Activated naive CD8-positive, alpha-beta T cell treated with anti-CD3 and anti-CD28 coated beads, Interleukin-2, amount 10 ng/mL, durations not matched to agents 7 days and 5 days (primary cell): Measurements from ENCODE around the gene P2RY4. TPM values are rescaled to one million over a fixed set of nuclear protein-coding genes. Genes with fewer than 3 reads are reported as not detected.
"Not testable (repeated sequence)": the region's sequence is repeated elsewhere in the genome, so short reads cannot be mapped to it uniquely, and the experiment has no call there.

Experiments used
- ATAC-seq: fragments of 150-1000 bp; cut with Tn5 transposase; one replicate; pipeline ENCODE4 v1.10.0; 2021; ENCODE audit warnings: low read depth, moderate library complexity
- POLR2A ChIA-PET: fragments of 350-600 bp; sonication (Branson Sonifier 250); formaldehyde crosslinking; loops from one replicate; lab custom pipeline; 2021; ENCODE audit warnings: antibody characterized with exemption; lab: Charles Lee
- DNase-seq: peaks from one replicate; pipeline ENCODE4 v3.0.0; 2021
- H3K27ac Mint-ChIP-seq: one replicate; pipeline ENCODE4 v1.8.0; 2022; ENCODE audit warnings: mild to moderate bottlenecking, mixed read lengths
- H3K27me3 Mint-ChIP-seq: one replicate; pipeline ENCODE4 v1.8.0; 2022; ENCODE audit warnings: mild to moderate bottlenecking, moderate library complexity, mixed read lengths
- H3K36me3 Mint-ChIP-seq: one replicate; pipeline ENCODE4 v1.8.0; 2021; ENCODE audit warnings: mild to moderate bottlenecking, mixed read lengths
- H3K4me1 Mint-ChIP-seq: one replicate; pipeline ENCODE4 v1.8.0; 2021; ENCODE audit warnings: mixed read lengths
- H3K4me3 Mint-ChIP-seq: one replicate; pipeline ENCODE4 v1.8.0; 2022; ENCODE audit warnings: mild to moderate bottlenecking, moderate library complexity, mixed read lengths
- H3K9me3 Mint-ChIP-seq: one replicate; pipeline ENCODE4 v1.8.0; 2021; ENCODE audit warnings: mixed read lengths
- total RNA-seq, 2 experiments: library from RNA; stranded (reverse); gene quantifications; one replicate each; pipeline ENCODE4 v1.2.3, GENCODE V29; 2021

P2RY4 gene
- total RNA-seq, 2 experiments from 2014 or later: 0.19 TPM; not detected in 1

- DNase-seq (no peak), ATAC-seq (no peak)
- no peak overlapping the region for H3K27ac Mint-ChIP-seq
- H3K9me3 Mint-ChIP-seq: no peaks in the 10 kb centered on the region
- peaks cover 4% of the 10 kb centered on the region for H3K27me3 Mint-ChIP-seq
- H3K4me1 Mint-ChIP-seq: no peaks in the 10 kb centered on the region
- POLR2A ChIA-PET: no interaction called here
- no peaks in the 10 kb centered on the region for H3K36me3 Mint-ChIP-seq
- no peak overlapping the region for H3K4me3 Mint-ChIP-seq
Measured at GRCh38 chrX:70226048-70226447, 34.0 kb downstream of the P2RY4 start.

GRCh38 chrX:70219938-70220764 lies 39.9 kb downstream of the P2RY4 start:
- Mint-ChIP-seq H3K4me3 (no peak overlapping the region), H3K4me1 (no peaks in the 10 kb centered on the region), H3K9me3 (no peaks in the 10 kb centered on the region), H3K27ac (no peak overlapping the region), H3K27me3 (peaks cover 4% of the 10 kb centered on the region), H3K36me3 (no peaks in the 10 kb centered on the region)
- ATAC-seq (no peak), DNase-seq (no peak)
- POLR2A ChIA-PET: no interaction called here

- H3K36me3 Mint-ChIP-seq, H3K9me3 Mint-ChIP-seq, DNase-seq, ATAC-seq, H3K27me3 Mint-ChIP-seq, POLR2A ChIA-PET, H3K4me3 Mint-ChIP-seq, H3K4me1 Mint-ChIP-seq, H3K27ac Mint-ChIP-seq: not testable (repeated sequence)
Measured at GRCh38 chrX:70209570-70209969, 50.4 kb downstream of the P2RY4 start.

- H3K27ac Mint-ChIP-seq: no peak overlapping the region
Measured at GRCh38 chrX:70208479-70208878, 51.5 kb downstream of the P2RY4 start.

More at GRCh38 chrX:70208479-70208878, 51.5 kb downstream of the P2RY4 start:
- POLR2A ChIA-PET: no interaction called here
- Mint-ChIP-seq H3K4me3 (no peak overlapping the region), H3K4me1 (no peaks in the 10 kb centered on the region), H3K9me3 (no peaks in the 10 kb centered on the region), H3K36me3 (no peaks in the 10 kb centered on the region), H3K27me3 (peaks cover 7% of the 10 kb centered on the region)
- ATAC-seq (no peak), DNase-seq (no peak)

Other genes with a start within 250 kb of the P2RY4 start
- gene AWAT2, start 210.3 kb downstream of the P2RY4 start, total RNA-seq: not detected
- not detected for gene OTUD6A, start 197.7 kb downstream of the P2RY4 start, total RNA-seq
- 10 to 100 TPM; 52.8 to 57.8 TPM for gene IGBP1, start 126.8 kb downstream of the P2RY4 start, total RNA-seq
- gene DGAT2L6, start 82.7 kb downstream of the P2RY4 start, total RNA-seq: not detected
- gene AWAT1, start 25.5 kb downstream of the P2RY4 start, total RNA-seq: not detected
- gene ARR3, start 8.1 kb upstream of the P2RY4 start, total RNA-seq: not detected
- not detected for gene RAB41, start 22.0 kb upstream of the P2RY4 start, total RNA-seq
- 10 to 100 TPM; 27.0 to 31.2 TPM for gene PDZD11, start 29.7 kb upstream of the P2RY4 start, total RNA-seq
- 10 to 100 TPM; 27.9 to 28.8 TPM for gene KIF4A, start 29.9 kb upstream of the P2RY4 start, total RNA-seq
- not detected for gene GDPD2, start 163.1 kb upstream of the P2RY4 start, total RNA-seq
- 10 to 100 TPM; 25.4 to 29.0 TPM for gene DLG3, start 184.6 kb upstream of the P2RY4 start, total RNA-seq